ENCODE measurements around the gene CREB3L1.

The CREB3L1 gene

DNA sequence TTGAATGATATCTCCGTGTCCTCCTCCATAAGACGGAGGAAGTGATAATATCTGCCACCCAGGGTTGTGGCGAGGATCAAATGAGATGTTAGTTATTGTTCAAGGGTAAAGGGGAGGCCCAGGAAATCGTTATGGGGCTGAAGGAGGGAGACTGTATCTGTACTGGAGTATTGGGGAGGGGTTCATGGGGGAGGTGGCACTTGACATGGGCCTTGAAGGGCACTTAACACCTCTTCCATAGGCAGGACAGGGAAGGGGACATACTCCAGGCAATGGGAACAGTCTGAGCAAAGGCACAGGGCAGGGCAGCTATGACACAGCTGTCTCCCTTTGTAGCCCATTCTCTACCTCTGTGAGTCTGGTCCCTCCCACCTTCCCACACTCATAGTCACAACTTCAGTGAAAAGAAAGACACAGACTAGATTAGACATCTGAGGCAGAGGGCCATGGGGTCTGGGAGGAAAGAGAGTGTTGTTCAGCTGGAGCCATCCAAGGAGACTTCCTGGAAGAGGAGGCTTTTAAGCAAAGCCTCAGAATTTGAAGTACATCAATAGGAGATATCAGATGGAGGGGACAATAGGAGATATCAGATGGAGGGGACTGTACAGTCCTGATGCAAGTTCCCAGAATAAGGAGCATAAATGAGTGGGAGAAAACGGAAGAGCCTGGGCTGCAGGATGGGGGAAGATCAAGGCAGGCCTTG lies 54.0 kb downstream of the CREB3L1 start:
- no peak for DNase-seq

DNA sequence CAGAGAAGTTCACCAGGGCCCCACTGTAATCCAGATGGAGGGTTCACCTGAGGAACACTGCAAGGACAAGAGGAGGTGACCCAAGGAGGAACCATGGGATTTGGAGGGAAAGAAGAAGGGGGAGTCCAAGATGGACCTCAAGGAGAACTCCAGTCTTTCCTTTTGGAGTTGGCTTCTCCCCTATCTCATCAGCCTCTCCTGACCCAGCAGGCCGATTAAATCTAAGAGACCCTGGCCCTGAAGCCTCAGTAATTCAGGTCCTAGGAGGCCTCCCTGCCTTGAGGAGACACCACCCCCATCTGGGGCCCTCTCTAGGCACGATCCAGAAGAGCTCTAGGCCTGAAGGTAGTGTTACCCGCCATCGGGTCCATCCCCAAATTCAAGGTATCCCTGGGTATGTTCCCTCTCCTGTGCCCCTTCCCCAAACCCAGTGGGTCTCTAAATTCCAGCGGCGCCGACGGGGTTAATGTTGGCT lies 54.7 kb downstream of the CREB3L1 start:
- DNase-seq, result no peak

DNA sequence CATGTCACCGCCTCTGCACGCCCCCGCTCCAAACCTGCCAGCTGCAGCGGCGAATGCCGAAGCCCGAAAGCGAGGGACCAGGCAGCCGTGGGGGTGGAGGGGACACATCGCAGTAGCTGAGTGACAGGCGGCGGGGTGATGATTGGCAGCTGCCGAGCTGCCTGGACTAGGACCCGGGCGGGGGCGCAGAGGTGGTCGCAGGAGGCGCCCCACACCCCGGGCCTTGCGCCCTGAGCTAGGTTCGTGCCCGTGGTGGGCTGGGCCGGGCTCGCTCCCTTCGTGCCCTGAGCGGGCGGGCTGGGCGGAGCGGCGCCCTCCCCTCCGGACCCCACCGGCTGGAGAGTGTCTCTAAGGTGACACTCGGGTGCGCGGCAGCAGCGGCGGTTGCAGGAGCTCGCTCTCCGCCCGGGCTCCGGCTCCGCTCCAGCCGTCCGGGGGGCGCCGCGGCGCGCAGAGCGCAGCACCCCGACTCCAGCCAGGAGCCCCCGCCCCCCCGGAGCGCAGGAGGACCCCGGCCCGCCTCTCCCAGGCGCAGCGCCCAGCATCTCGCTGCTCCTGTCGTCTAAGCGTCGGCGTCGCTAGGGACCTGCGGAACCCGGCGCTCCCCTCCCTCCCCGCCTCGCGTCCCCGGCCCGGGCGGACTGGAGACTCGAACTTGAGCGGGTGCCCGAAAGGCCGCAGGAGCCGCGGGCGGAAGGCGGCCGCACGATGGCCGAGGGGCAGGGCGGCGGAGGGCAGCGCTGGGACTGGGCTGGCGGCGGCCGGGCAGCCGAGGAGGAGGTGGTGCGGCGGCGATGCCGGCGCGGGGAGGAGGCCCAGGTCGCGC lies 55.3 kb downstream of the CREB3L1 start:
- no peak for DNase-seq

DNA sequence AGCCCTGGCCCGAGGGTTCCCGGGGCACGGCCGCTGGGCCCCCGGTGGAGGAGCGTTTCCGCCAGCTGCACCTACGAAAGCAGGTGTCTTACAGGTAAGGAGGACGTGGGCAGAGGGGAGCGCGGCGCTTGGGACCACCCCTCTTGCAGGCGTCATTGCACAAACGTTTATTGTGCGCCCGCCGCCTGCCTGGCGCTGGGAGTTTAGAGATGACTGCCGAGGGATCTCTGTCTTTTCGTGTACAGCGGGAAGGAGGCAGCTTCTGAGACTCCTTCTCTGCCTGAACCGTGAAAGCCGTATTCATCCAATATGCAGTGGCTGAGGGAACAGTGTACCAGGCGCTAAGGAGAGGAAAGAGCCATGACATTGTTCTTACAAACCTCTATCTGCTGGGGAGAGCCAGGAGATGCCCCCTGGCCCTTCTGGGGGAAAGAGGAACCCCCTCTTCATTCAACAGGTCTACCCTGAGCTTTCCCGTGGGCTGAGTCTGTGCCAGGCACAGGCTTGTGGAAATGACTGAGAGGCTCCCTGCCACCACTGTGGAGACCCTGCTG lies 56.0 kb downstream of the CREB3L1 start:
- no peak for DNase-seq

DNA sequence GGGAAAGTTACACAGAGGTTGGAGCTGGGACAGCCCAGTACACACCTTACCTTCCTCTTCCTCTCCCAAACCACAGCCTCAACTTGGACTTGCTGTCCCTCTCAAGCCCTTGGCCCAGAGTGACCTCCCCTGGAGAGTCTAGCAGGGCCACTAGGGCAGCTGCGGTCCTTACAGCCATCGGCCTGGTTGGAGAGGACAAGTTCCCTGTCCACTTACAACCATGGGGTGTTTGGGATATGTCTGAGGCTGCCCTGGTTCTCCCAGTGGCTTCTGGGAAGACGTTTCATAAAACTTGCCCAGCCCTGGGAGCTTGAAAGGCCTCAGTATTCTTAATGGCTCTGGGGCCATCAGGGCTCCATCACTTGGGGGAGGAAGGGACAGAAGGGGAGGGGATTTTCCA lies 56.7 kb downstream of the CREB3L1 start:
- DNase-seq, result no peak

DNA sequence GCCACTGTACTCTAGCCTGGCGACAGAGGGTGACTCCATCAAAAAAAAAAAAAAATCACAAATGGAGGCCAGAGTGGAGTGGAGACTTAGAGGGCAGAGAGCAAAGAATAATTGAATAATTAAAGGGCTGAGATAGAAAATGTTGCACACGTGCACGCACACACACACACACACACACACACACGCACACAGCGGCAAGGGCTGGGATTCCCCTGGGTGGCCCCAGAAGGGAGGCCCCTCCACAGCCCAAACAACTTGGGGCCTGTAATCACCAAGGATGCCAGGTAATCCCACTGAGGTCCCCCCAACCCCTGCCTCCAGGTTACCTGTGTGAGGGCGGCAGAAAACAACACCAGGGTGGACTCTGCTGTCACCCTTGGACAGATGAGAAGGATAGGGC lies 57.8 kb downstream of the CREB3L1 start:
- DNase-seq, result no peak

DNA sequence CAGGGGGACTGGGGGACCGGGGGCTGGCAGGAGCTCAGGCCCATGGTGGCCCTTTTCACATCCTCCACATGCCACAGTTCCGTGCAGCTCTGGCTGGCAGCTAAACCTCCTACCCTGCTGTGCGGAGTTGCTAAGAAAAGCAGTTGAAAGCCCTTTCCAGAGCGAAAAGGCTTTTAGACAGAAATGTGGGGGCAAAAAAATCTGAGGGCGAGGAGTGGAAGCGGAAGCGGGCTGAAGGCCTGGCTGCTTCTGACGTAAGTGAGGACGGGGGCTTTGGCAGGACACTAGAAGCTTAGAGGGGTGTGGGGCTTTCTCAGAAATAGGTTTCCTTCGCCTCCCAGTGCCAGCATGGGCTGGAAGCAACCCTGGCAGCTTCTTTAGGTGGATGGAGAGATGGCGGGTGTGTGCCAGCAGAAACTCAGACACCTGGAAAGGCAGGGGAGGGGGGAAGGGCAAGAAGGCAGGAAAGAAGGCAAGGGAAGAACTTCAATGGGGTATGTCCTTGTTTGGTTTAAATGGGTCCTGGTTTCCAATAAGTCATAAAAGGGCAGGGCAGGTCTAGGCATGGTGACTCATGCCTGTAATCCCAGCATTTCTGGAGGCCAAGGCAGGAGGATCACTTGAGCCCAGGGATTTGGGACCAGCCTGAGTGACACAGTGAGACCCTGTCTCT lies 58.6 kb downstream of the CREB3L1 start:
- DNase-seq, result no peak

DNA sequence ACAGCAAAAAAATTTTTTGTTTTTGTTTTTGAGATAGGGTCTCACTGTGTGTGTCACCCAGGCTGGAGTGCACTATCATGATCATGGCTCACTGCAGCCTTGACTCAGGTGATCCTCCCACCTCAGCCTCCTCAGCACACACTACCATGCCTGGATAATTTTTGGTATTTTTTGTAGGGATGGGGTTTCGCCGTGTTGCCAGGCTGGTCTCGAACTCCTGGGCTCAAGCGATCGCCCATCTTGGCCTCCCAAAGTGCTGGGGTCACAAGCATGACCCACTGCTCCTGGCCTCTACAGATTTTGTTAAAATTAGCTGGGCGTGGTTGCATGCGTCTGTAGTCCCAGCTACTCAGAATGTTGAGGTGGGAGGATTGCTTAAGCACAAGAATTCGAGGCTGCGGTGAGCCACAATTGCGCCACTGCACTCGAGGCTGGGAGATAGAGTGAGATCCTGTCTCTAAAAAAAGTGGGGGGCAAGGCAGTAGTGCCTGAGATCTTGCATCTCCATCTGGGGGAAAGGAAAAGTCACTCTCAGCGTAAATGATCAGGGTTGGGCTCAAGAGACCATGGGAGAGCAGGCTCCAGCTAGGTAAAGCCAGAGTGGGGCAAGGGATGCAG lies 59.2 kb downstream of the CREB3L1 start:
- no peak for DNase-seq

DNA sequence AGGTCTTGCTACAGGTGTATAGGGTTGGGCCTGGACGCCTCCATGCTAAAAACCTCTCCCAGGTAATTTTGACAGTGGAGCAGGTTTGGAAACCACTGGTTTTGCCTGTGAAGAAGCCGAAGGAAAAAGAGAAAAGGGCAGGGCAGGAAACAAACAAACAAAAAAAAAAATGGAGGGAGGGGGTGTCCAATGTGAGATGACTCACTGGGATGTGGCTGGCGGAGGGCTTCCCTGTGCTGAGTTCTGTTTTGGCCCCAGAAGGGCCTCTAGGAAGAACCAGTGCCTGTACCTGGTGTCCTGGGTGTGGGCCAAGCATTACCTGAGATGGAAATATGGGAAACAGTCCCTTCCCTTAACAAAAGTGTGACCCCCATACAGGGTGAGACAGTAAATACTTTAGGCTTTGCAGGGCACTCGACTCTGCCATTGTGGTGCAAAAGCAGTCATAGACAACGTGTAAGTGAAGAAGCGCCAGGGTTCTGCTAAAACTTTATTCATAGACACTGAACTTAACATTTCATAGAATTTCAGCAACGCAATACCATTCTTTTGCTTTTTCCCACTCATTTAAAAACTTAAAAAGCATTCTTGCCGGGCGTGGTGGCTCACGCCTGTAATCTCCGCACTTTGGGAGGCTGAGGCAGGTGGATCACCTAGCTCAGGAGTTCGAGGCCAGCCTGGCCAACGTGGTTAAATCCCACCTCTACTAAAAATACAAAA lies 60.3 kb downstream of the CREB3L1 start:
- no peak for DNase-seq

DNA sequence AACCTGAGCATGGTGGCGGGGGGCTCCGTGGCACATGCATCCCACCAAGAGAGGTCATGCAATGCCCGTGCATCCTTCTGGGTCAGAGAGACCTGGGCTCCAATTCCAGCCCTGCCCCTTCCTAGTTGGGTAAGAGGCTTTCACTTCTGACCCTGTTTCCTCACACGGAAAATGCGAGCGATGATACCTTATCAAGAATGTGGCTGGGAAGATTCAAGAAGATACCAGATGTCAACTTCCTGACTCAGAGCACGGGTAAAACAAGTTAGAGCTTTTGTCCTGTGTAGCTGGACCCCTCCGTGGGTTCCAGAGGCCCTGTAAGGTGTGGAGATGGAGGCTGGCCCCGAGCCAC lies 61.1 kb downstream of the CREB3L1 start:
- DNase-seq, result no peak

DNA sequence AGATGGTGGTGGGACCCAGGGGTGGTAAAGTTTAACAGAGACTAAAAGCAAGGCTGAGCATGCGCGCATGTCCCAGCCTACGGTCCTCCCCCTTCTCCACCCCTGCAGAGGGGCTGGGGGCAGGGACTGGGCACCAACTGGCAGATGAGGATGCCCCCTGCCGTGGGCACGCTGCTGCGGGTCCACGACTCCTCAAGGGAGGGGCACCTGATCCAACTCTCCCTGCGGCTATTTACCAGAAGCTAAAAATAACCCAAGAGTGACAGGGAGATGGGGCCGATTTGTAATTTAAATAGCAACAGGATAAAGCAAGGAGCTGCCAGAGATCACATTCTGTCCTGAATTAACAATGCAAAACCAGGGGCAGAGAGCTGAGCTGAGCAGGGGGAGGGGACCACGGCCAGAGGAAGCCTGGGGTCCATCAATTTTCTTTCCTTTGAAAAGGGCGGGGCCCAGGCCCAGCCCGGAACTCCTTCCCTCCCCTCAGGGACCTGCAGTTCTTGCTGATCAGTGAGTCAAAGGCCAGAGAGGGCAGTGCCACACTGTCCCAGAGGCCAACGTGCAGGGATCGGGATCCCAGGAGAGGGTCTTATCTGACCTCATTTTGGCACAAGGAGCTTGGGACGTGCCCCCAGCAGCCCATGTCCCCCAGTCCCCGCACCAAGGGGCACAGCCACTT lies 61.7 kb downstream of the CREB3L1 start:
- no peak for DNase-seq

DNA sequence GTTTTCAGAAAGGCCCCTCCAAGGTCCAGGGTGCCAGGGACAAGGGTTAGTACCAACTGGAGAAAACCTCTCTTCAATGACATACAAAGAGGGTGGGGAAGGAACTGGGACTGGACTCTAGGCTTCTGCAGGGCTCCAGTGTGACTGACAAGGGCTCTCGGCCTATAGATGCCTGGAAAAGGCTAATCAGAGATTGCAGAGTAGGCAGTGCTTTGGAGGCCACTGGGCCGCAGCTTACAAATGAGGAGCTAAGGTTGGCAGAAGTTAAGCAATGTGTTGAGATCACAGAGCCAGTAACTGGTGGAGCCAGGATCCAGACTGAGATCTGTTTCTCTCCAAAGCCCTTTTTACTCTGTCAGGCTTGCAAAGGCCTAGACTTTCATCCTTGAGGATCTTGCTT lies 62.4 kb downstream of the CREB3L1 start:
- DNase-seq, result no peak

DNA sequence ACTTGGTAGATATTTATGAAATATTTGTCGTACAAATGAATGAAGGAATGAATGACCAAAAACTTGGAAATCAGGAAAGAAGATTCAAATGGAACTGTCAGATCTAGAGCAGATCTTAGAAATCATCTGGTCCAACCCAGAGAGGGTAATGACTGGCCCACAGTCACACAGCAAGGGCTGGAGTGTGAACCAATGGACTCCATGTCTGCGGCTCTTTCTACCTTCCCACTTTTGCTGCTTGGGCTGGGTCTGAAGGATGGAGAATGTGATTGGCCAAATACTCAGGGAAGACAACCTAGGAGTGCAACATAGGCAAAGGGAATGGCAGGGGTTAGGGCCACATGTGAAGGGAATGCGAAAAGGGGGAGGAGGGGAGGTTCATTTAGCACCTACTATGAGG lies 64.0 kb downstream of the CREB3L1 start:
- no peak for DNase-seq

DNA sequence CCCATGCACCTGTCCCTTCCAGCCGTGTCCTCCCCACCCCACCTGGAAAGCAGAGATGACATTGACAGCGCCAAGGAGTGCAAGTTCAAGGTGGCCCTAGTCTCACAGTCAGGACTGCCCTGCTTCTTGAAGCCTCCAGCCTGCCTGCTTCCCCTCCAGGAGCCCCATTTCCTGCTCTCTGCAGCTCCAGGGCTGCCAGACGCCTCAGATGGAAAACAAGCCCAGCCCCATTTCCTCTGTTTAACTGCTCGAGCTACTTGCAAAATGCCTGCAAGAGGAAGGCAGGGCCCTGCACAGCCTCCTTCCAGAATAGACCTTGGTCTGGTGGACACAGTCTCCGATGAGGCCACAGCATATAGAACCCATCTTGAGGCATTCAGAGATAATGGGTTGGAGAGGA lies 64.8 kb downstream of the CREB3L1 start:
- DNase-seq, result no peak

DNA sequence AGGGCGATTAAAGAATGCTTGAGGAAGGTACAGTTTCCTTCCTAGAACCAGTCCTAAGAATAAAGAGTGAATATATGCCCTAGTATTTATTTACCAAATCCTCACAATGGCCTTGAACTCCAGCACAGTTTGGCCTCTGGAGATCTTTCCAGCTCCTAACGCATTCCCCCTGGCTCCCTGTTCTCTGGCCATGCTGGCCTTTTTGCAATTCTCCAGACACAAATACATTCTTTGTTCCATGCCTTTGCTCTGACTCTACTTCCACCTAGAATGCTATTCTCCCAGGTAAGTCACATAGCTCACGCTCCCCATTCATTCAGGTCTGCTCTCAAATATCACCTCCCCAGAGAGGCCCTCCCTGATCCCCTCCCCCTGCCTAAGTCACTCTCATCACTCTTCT lies 66.1 kb downstream of the CREB3L1 start:
- no peak for DNase-seq

DNA sequence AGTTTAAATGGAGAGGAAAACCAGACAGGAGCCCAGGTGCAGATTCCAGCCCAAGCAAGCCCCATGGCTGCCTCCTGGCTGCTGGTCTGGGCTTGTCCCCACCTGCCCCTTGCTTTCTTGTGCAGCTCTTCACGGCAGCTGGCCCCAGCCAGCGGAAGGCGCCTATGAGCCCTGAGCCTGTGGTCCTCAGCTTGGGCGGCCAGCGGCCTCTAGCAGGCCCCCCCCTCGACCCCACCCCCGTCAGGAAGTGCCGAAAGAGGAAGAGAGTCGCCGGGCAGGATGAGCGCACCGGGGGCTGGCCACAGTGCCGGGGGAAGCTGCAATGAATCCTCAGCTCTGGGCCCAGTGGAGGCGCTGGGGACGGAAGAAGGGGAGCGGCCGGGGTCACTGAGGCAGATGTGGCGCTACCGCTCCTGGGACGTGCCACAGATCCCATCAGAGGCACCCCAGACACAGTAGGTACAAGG lies 67.7 kb downstream of the CREB3L1 start:
- no peak for DNase-seq

DNA sequence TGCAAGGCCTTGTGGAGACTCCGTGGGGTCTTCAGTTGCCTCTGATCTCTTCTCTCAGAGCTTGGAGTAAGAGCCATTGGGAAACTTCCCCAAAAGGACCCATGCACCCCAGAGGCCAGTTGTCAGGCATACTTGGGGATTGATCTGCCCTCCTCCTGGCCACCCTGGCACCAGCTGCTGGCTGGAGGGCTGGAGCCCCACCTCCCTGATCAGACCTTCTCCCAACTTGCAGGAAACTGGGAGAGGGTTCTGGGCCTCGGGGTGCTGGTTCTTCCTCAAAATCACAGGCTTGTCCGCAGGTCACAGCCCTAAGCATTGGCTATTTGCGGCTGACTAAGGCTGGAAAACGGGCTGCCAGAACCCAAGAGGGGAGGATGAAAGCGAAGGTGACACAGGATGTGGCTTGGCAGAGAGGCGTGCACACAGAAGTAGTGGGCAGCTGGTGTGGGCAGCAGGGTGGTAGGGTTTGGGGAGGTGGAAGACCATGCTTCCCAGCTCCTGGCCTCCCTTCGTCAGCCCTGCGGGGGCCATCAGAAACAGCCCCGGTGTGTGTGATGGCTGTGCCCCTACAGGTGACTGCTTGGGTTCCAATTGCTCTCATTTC lies 68.5 kb downstream of the CREB3L1 start:
- peak; percentile 48 for DNase-seq

DNA sequence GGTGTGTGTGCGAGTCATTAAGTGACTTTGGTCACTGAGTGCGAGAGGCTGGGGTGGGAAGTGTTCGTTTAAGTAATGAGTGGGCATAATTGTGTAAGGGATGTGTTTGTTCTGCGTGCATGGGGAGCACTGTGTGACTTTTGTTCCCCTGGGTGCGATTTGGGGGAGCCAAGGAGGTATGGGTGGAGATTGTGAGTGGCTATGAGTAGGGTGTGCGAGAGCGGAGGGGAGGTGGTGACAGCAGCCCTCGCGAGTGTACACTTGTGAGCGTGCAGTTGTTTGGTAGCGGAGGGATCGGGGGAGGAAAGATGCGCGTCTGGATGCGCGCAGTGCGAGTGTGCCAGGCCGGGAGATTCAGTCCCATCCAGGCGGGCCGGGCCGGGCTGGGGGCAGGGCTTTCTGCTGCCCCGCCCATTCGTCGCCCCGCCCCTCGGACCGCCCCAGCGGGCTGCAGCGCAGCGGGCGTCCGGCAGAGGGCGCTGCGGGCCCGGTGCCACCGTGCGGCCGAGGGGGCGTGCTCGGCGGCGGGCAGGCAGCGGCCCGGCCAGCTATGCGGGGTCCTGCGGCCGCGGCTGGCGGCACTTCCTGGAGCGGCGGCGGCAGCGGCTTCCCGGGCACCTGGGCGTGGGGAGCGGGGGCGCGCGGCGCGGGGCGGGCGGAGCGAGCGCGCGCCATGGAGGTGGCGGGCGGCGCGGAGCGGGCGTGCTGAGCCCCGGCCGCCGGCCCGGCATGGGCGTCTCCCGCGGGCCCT lies 69.6 kb downstream of the CREB3L1 start, which contains the start of gene DGKZ:
DGKZ (plus strand) TSS at position 578 of the 751 bp plus-strand sequence. CDS start 197 bp downstream, outside the sequence.
- DNase-seq, result peak; percentile 95

DNA sequence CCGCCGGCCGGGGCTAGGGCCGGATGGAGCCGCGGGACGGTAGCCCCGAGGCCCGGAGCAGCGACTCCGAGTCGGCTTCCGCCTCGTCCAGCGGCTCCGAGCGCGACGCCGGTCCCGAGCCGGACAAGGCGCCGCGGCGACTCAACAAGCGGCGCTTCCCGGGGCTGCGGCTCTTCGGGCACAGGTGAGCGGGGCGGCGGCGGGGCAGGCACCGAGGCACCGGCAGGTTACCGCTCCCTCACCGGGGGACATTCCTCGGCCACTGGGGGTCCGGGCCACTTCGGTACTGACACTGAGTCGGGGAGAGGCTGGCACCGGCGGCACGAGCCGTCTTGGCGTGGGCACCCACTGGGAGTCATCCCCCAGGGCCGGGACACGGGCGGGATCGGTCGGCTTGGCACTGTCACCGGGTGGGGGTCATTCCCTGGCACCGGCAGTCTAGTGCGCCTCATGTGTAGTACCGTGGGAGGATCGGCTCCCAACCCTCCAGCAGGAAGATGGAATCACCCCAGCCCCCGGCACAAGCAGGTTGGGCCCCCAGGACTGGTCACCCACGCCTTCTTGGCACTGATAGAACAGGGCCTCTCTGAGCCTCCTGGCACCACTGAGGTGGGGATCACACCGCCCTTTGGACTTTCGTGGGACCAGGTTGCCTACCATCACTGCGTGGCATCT lies 70.3 kb downstream of the CREB3L1 start:
- DNase-seq, result peak; percentile 52
